ENCODE measurements around the gene TDP1.
"Not testable (repeated sequence)": the region's sequence is repeated elsewhere in the genome, so short reads cannot be mapped to it uniquely, and the experiment has no call there.

The TDP1 gene

GRCh38 chr14:89992273-89992672 lies 36.5 kb downstream of the TDP1 start:
- DNase-seq: no peak

- DNase-seq: no peak
These were observed 41.2 kb downstream of the TDP1 start for GRCh38 chr14:89996963-89997362.

- no peak for DNase-seq
These were observed 45.2 kb downstream of the TDP1 start for GRCh38 chr14:90000935-90001334.

GRCh38 chr14:90003526-90004307 lies 48.0 kb downstream of the TDP1 start:
- no peak for DNase-seq

- DNase-seq: no peak
These were observed 49.7 kb downstream of the TDP1 start for GRCh38 chr14:90005441-90005840.

GRCh38 chr14:90005939-90006530 lies 50.3 kb downstream of the TDP1 start:
- DNase-seq: no peak

- no peak for DNase-seq
These were observed 61.6 kb downstream of the TDP1 start for GRCh38 chr14:90017371-90017770.

- no peak for DNase-seq
These were observed 64.2 kb downstream of the TDP1 start for GRCh38 chr14:90019824-90020523.

GRCh38 chr14:90023176-90023896 lies 67.6 kb downstream of the TDP1 start:
- DNase-seq: no peak

- no peak for DNase-seq
These were observed 69.2 kb downstream of the TDP1 start for GRCh38 chr14:90024910-90025309.

GRCh38 chr14:90026608-90027007 lies 70.9 kb downstream of the TDP1 start:
- not testable (repeated sequence) for DNase-seq

GRCh38 chr14:90027842-90028241 lies 72.1 kb downstream of the TDP1 start:
- no peak for DNase-seq

GRCh38 chr14:90034156-90034555 lies 78.4 kb downstream of the TDP1 start:
- DNase-seq: no peak

GRCh38 chr14:90034835-90035525 lies 79.3 kb downstream of the TDP1 start:
- no peak for DNase-seq

GRCh38 chr14:90039253-90040010 lies 83.7 kb downstream of the TDP1 start:
- DNase-seq: no peak

- no peak for DNase-seq
These were observed 84.7 kb downstream of the TDP1 start for GRCh38 chr14:90040411-90040810.

GRCh38 chr14:90042496-90043252 lies 86.9 kb downstream of the TDP1 start:
- no peak for DNase-seq

GRCh38 chr14:90045616-90046015 lies 89.9 kb downstream of the TDP1 start:
- no peak for DNase-seq

GRCh38 chr14:90049390-90049789 lies 93.7 kb downstream of the TDP1 start:
- no peak for DNase-seq

GRCh38 chr14:90050271-90050670 lies 94.5 kb downstream of the TDP1 start:
- no peak for DNase-seq

- DNase-seq: no peak
These were observed 97.3 kb downstream of the TDP1 start for GRCh38 chr14:90053044-90053443.
